ENCODE results near the gene SSTR5.
"Not testable (repeated sequence)": the region's sequence is repeated elsewhere in the genome, so short reads cannot be mapped to it uniquely, and the experiment has no call there.

SSTR5 gene

GRCh38 chr16:1088295-1089170 is 16.0 kb downstream of the SSTR5 start:
- TF ChIP-seq MYC (IDR thresholded peaks at IDR 0.05; ENCODE audit: low read depth, low read length) = no peak
- TF ChIP-seq POLR2A (IDR thresholded peaks at IDR 0.05; ENCODE audit: extremely low read depth, insufficient read length) = no peak
- TF ChIP-seq MAX (IDR thresholded peaks at IDR 0.05; ENCODE audit: low read depth, low read length) = no peak
- TF ChIP-seq, protein P1, sequence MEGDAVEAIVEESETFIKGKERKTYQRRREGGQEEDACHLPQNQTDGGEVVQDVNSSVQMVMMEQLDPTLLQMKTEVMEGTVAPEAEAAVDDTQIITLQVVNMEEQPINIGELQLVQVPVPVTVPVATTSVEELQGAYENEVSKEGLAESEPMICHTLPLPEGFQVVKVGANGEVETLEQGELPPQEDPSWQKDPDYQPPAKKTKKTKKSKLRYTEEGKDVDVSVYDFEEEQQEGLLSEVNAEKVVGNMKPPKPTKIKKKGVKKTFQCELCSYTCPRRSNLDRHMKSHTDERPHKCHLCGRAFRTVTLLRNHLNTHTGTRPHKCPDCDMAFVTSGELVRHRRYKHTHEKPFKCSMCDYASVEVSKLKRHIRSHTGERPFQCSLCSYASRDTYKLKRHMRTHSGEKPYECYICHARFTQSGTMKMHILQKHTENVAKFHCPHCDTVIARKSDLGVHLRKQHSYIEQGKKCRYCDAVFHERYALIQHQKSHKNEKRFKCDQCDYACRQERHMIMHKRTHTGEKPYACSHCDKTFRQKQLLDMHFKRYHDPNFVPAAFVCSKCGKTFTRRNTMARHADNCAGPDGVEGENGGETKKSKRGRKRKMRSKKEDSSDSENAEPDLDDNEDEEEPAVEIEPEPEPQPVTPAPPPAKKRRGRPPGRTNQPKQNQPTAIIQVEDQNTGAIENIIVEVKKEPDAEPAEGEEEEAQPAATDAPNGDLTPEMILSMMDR (IDR thresholded peaks at IDR 0.05; ENCODE audit: low read depth, low read length) = no peak
- H3K4me3 ChIP-seq (ENCODE audit: low read depth, low read length) = no peak overlapping the region
- no peak for DNase-seq (ENCODE audit: low read depth)

GRCh38 chr16:1089439-1089821 is 16.9 kb downstream of the SSTR5 start:
- TF ChIP-seq MYC (IDR thresholded peaks at IDR 0.05; ENCODE audit: low read depth, low read length) (no peak), POLR2A (IDR thresholded peaks at IDR 0.05; ENCODE audit: extremely low read depth, insufficient read length) (no peak), MAX (IDR thresholded peaks at IDR 0.05; ENCODE audit: low read depth, low read length) (no peak)
- TF ChIP-seq, protein P1 (IDR thresholded peaks at IDR 0.05; ENCODE audit: low read depth, low read length) = no peak
- no peak overlapping the region for H3K4me3 ChIP-seq (ENCODE audit: low read depth, low read length)
- DNase-seq (ENCODE audit: low read depth) = no peak

DNA sequence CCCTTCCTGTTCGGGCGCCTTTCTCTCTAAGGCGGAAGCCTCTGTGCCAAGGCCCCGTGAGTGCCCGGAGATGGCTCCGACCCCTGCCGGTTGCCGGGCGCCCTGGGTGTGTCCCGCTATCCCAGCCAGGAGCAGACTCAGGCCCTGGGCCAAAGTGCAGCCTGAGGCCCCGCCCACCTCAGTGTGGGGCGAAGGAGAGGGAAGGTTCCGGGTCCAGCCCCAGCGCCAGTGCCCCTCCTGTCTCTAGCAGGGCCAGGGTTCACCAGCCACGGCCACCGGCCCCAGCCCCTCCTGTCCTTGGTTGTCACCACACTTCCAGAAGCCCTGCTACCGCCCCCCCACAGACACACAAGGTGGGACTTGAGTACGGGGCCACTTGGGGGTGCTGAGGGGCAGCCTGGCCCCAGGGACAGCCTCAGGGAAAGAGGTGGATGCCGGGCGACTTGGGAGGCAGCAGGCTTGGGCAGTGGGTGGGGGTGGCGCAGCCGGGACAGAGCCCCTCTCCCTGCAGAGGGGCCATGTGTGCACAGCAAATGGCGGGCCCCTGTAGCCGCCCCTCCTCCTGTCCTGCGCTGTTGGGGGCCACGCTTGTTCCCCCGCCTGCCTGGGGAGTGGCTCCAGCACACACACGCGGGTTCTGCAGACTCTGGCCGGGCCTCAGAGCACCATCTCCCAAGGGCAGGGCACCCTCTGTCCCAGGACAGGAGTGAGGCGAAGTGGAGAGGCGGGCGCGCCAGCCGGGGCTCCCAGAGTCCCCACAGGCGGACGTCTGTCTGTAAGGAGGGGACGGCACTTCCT is 17.5 kb downstream of the SSTR5 start:
- TF ChIP-seq, protein P1 (IDR thresholded peaks at IDR 0.05; ENCODE audit: low read depth, low read length) = no peak
- TF ChIP-seq POLR2A (IDR thresholded peaks at IDR 0.05; ENCODE audit: extremely low read depth, insufficient read length) (no peak), MAX (IDR thresholded peaks at IDR 0.05; ENCODE audit: low read depth, low read length) (no peak), MYC (IDR thresholded peaks at IDR 0.05; ENCODE audit: low read depth, low read length) (no peak)
- DNase-seq (ENCODE audit: low read depth) = no peak
- no peak overlapping the region for H3K4me3 ChIP-seq (ENCODE audit: low read depth, low read length)

GRCh38 chr16:1090620-1091587 is 18.4 kb downstream of the SSTR5 start:
- DNase-seq (ENCODE audit: low read depth) = no peak
- TF ChIP-seq POLR2A (IDR thresholded peaks at IDR 0.05; ENCODE audit: extremely low read depth, insufficient read length) = no peak
- TF ChIP-seq, protein P1 (IDR thresholded peaks at IDR 0.05; ENCODE audit: low read depth, low read length) = no peak
- no peak for TF ChIP-seq MYC (IDR thresholded peaks at IDR 0.05; ENCODE audit: low read depth, low read length)
- no peak for TF ChIP-seq MAX (IDR thresholded peaks at IDR 0.05; ENCODE audit: low read depth, low read length)
- H3K4me3 ChIP-seq (ENCODE audit: low read depth, low read length) = no peak overlapping the region

- H3K4me3 ChIP-seq (ENCODE audit: low read depth, low read length) = no peak overlapping the region
- DNase-seq (ENCODE audit: low read depth) = no peak
- TF ChIP-seq MAX (IDR thresholded peaks at IDR 0.05; ENCODE audit: low read depth, low read length) = no peak
- TF ChIP-seq POLR2A (IDR thresholded peaks at IDR 0.05; ENCODE audit: extremely low read depth, insufficient read length) = no peak
- TF ChIP-seq, protein P1 (IDR thresholded peaks at IDR 0.05; ENCODE audit: low read depth, low read length) = no peak
- no peak for TF ChIP-seq MYC (IDR thresholded peaks at IDR 0.05; ENCODE audit: low read depth, low read length)
Measured at GRCh38 chr16:1091992-1092552, 19.5 kb downstream of the SSTR5 start.

DNA sequence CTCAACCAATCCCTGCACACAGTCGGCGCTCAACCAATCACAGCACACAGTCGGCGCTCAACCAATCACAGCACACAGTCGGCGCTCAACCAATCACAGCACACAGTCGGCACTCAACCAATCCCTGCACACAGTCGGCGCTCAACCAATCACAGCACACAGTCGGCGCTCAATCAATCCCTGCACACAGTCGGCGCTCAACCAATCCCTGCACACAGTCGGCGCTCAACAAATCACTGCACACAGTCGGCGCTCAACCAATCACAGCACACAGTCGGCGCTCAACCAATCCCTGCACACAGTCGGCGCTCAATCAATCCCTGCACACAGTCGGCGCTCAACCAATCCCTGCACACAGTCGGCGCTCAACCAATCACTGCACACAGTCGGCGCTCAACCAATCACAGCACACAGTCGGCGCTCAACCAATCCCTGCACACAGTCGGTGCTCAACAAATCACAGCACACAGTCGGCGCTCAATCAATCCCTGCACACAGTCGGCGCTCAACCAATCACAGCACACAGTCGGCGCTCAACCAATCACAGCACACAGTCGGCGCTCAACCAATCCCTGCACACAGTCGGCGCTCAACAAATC is 20.2 kb downstream of the SSTR5 start:
- DNase-seq (ENCODE audit: low read depth); H3K4me3 ChIP-seq (ENCODE audit: low read depth, low read length): not testable (repeated sequence)
